Activated effector memory CD4-positive, alpha-beta T cell treated with anti-CD3 and anti-CD28 coated beads, Interleukin-2, amount 50 U/mL, for 16 hours (primary cell): Measurements from ENCODE around the gene ZBTB20.

ENCODE experiments used
- DNase-seq: peaks from one replicate; pipeline ENCODE4 v3.0.0-alpha.2; 2020

Gene ZBTB20

GRCh38 chr3:115004201-115005140 lies 142.6 kb downstream of the ZBTB20 start:
- no peak for DNase-seq

DNA sequence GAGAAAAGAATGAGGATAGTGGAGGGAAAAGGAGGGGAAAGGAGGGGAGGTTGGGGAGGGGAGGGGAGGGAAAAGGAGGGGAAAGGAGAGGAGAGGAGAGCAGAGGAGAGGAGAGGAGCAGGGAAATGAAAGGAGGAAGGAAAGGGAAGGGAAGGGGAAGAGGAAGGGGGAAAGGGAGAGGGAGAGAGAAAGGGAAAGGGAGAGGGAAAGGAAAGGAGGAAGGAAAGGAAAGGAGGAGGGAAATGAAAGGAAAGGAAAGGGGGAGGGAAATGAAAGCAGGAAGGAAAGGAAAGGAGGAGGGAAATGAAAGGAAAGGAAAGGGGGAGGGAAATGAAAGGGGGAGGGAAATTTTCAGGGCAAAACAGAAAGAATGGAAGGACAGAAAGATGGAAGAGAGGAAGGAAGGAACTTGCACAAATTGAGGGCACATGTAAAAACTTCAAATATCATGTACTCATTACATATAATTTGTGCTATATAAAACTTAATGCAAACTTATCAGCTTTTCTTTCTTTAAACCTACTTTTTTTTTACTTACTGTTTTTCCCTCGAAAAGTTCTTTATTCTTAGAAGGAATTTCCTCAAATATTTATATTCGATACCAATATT lies 148.0 kb downstream of the ZBTB20 start:
- no peak for DNase-seq

- no peak for DNase-seq
Observed at GRCh38 chr3:114994554-114995341, 152.3 kb downstream of the ZBTB20 start.

GRCh38 chr3:114985776-114986175 lies 161.3 kb downstream of the ZBTB20 start:
- no peak for DNase-seq

DNA sequence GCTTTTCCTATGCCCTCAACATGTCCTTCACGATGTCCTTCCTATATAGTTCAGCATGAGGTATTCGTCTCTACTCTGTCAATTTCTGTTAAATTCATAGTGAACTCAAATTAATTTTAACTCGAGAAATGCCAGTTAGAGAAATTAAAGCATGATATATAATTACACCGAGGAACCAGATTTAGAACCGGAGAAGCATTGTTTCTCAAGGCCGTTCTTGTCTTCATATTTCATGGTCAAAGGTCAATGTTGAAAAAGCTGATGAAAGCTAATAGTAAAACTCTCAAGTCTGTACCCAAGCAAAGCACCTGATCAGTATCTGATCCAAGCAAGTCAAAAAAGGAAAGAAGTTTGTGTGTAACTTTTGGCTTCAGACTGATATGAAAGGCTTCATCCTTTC lies 163.8 kb downstream of the ZBTB20 start:
- no peak for DNase-seq

- no peak for DNase-seq
Observed at GRCh38 chr3:114974387-114974786, 172.7 kb downstream of the ZBTB20 start.

- no peak for DNase-seq
Observed at GRCh38 chr3:114973536-114973935, 173.6 kb downstream of the ZBTB20 start.

GRCh38 chr3:114967168-114967567 lies 179.9 kb downstream of the ZBTB20 start:
- DNase-seq = no peak

DNA sequence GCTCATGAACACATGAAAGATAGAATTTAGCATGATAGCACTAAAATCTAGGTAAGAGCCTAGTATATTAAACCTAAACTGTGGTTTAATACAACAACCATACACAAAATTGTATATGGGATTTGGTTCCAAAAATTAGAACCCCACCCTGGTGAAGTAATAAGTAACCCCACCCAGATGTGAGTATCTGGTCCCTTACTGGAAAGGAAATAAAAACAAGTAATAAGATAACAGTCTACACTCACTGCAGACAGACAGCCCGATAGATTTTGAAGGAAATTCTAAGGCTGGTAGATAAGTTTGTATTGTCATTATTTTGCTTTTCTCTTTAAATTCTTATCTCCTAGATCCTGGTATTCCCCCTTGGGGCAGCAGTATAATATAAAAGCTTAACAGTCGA lies 184.9 kb downstream of the ZBTB20 start:
- DNase-seq = no peak

DNA sequence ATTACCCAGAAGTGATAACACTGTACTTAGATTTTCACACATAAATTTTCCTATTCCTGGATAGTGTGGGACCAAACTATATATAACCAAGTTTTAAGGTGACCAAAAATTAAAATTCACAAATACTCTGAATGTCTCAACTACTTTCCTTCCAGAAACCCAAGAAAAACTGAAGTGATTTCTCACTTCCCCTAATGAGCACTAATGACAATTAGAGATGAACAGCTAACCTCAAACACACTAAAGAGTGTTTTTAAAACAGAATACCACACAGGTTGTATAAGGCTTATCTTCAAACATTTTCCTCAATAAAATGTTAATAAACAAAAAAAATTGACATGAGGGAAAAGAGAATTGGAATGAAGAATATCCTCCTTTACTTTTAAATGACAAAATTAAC lies 188.2 kb downstream of the ZBTB20 start:
- no peak for DNase-seq

DNA sequence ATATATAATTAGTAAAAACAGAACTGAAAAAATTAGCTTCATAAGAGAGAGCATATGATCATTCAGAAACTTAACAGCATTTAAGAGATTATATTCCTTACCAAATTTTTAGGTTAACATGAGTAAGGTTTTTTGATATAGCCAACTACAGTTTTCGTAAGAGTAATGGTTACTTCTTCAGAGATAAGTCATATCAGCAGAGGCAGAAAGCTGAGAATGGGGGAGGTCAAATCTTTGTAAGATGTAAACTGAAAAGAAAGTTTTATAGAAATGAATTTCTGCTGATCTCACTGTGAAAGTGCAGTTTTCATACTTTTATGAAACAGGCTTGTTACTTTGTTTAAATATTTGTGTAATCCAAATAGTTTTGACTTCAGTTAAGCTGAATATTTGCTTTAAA lies 193.3 kb downstream of the ZBTB20 start:
- no peak for DNase-seq

DNA sequence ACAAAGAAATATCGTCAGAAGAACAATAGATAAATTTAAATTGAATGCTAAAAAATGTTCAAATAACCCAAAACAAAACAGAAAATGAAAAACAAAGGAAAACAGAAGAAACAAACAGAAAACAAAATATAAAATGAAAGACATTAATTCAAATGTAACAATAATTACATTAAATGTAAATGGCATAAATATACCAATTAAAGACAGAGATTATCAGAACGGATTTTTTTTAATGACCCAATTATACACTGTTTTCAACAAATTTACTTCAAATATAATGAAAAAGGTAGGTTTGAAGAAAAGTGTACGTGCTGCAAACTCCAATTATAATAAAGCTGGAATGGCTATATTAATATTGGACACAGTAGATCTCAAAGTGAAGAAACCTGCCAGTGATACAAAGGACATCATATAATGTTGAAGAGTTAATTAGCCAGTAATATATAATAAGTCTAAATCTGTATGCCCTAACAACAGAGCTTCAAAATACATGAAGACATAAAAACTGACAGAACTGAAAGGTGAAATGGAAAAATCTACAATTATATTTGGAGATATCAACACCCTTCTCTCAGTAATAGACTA lies 193.8 kb downstream of the ZBTB20 start:
- DNase-seq = no peak

DNA sequence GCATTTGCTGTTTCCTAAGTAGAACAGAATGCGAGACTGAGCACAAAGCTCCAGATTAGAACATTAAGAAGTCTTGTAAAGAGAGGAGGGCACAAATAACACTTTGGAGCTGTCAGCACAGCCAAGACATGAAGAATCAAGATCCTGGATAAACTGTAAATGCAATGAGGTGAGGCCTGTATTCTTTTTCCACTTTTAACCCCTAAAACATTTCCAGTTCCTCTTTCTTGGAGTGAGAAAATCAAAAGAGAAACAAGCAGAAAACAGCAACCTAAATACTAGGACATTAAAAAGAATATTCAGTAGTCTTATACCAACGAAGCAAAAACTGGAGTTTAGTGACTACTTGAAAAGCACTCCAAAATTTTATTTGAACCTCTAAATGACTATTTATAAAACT lies 204.3 kb downstream of the ZBTB20 start:
- no peak for DNase-seq

- DNase-seq = no peak
Observed at GRCh38 chr3:114941626-114942309, 205.3 kb downstream of the ZBTB20 start.

- no peak for DNase-seq
Observed at GRCh38 chr3:114939920-114940319, 207.2 kb downstream of the ZBTB20 start.

- no peak for DNase-seq
Observed at GRCh38 chr3:114933407-114933806, 213.7 kb downstream of the ZBTB20 start.

- no peak for DNase-seq
Observed at GRCh38 chr3:114929971-114930732, 216.9 kb downstream of the ZBTB20 start.

GRCh38 chr3:114928989-114929640 lies 218.0 kb downstream of the ZBTB20 start:
- no peak for DNase-seq

DNA sequence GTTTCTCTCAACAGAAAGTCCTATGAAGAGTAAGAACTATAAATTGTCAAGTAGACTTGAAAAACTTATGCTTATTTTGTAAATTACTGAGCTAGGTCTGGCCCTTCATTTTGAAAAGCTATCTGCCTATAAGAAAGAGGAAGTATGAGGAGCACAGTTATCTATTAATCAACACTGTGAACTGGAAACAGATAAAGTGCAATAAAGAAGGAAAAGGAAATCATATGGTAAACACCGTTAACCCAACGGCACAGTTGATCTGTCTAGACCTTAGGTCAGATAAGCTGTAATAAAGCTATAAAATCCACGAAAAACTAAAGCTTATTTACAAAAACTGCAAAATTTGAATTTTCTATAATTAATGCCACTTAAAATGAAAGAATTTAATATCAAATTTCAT lies 242.5 kb downstream of the ZBTB20 start:
- DNase-seq = no peak

DNA sequence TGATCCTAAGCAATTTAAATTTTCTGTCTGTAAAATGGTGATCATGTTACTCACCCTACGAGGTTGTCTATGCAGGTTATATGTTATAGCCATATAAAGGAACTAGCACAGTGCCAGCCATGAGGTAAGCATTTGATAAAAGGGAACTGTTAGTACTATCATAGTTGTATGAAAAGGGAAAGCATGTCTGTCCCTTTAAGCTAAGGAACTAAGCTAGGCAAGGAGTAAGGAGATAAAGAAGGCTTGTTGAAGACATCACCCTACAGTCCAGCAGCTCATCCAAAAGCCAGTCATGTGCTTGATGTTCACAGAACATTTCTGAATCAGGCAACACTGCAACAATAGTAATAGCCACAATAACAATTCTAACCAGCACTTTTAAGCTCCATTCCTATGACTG lies 243.9 kb downstream of the ZBTB20 start:
- no peak for DNase-seq

- no peak for DNase-seq
Observed at GRCh38 chr3:114902691-114903101, 244.4 kb downstream of the ZBTB20 start.
